Ascending aorta (tissue), 2 donors: Measurements from ENCODE around the gene JHY. TPM values are rescaled to one million over a fixed set of nuclear protein-coding genes. Genes with fewer than 3 reads are reported as not detected.
A peak's percentile ranks its signal among the peaks of the same experiment; 100 is the strongest.

Source experiments
- DNase-seq, 2 donors: peaks; one replicate each; pipeline ENCODE4 v3.0.0-alpha.2; 2019; ENCODE audit warnings: low spot score in 2 of 2
- H3K27ac ChIP-seq, 2 donors: fragments of 200-600 bp; sonication (generic); one replicate each; pipeline ENCODE4 v1.5.1; 2016 to 2017; ENCODE audit warnings: mild to moderate bottlenecking in 1 of 2
- H3K27me3 ChIP-seq: fragments of 200-600 bp; sonication (generic); one replicate; pipeline ENCODE4 v1.5.1; 2017
- H3K36me3 ChIP-seq, 2 donors: fragments of 200-600 bp; sonication (generic); one replicate each; pipeline ENCODE4 v1.5.1; 2016
- H3K4me1 ChIP-seq, 2 donors: fragments of 200-600 bp; sonication (generic); one replicate each; pipeline ENCODE4 v1.5.1; 2016 to 2017; ENCODE audit warnings: mild to moderate bottlenecking in 1 of 2
- H3K4me3 ChIP-seq, 2 donors: fragments of 200-600 bp; sonication (generic); one replicate each; pipeline ENCODE4 v1.5.1; 2016 to 2017; ENCODE audit warnings: mild to moderate bottlenecking in 1 of 2
- H3K9me3 ChIP-seq, 2 donors: fragments of 200-600 bp; sonication (generic); one replicate each; pipeline ENCODE4 v1.5.1; 2016
- CTCF ChIP-seq, 3 experiments: fragments of 200-600 bp in 2 of 3; fragments of 450-650 bp in 1 of 3; sonication (generic) in 2 of 3; IDR thresholded peaks; one replicate each; pipeline ENCODE4 v1.5.1; 2016 to 2019; ENCODE audit warnings: antibody characterized with exemption in 3 of 3, mild to moderate bottlenecking in 1 of 3, moderate library complexity in 1 of 3
- intact Hi-C: fragments of 100-400 bp; cut with DNase I; formaldehyde crosslinking; loops from one replicate; pipeline ENCODE4 v1.15.1; 2023
- total RNA-seq: library from RNA; depleted of rRNA; stranded (reverse); fragments of >200 nt; gene quantifications from one replicate; pipeline ENCODE4 v1.1.0, GENCODE V29; 2016

The JHY gene
- total RNA-seq, 1 donor from 2014 or later: 1.3 TPM

- H3K27me3 ChIP-seq: peaks cover 42% of the 10 kb centered on the region
- no peak for TF ChIP-seq CTCF (IDR thresholded peaks at IDR 0.05)
These were observed 95.1 kb downstream of the JHY start for GRCh38 chr11:122977470-122978298.

GRCh38 chr11:122978299-122978620, 95.7 kb downstream of the JHY start:
- intact Hi-C loops: no loop called here
- no peak for TF ChIP-seq CTCF (IDR thresholded peaks at IDR 0.05)
- Histone ChIP-seq H3K4me1 (peaks cover 0 to 2% of the 10 kb centered on the region in 2 donors), H3K4me3 (no peak overlapping the region), H3K27me3 (peaks cover 42% of the 10 kb centered on the region), H3K36me3 (no peaks in the 10 kb centered on the region), H3K27ac (no peak overlapping the region), H3K9me3 (no peaks in the 10 kb centered on the region)
- no peak for DNase-seq

More at GRCh38 chr11:122977470-122978298, 95.1 kb downstream of the JHY start:
- no peak for DNase-seq
- intact Hi-C loops: no loop called here
- peak overlapping the region; percentile 26 to 30 for H3K4me3 ChIP-seq
- H3K27ac ChIP-seq: no peak overlapping the region
- no peaks in the 10 kb centered on the region for H3K9me3 ChIP-seq
- no peaks in the 10 kb centered on the region for H3K36me3 ChIP-seq
- H3K4me1 ChIP-seq: peaks cover 0 to 2% of the 10 kb centered on the region in 2 donors

GRCh38 chr11:122979103-122979814, 96.7 kb downstream of the JHY start:
- no peak for DNase-seq
- no peak overlapping the region for H3K4me3 ChIP-seq
- intact Hi-C loops: no loop called here
- no peaks in the 10 kb centered on the region for H3K36me3 ChIP-seq
- no peaks in the 10 kb centered on the region for H3K9me3 ChIP-seq
- no peak overlapping the region for H3K27ac ChIP-seq
- no peak for TF ChIP-seq CTCF (IDR thresholded peaks at IDR 0.05)
- H3K4me1 ChIP-seq: peaks cover 2 to 8% of the 10 kb centered on the region in 2 donors
- peaks cover 42% of the 10 kb centered on the region for H3K27me3 ChIP-seq

GRCh38 chr11:122979815-122980595, 97.4 kb downstream of the JHY start:
- no peak overlapping the region for H3K27ac ChIP-seq
- peaks cover 7 to 10% of the 10 kb centered on the region in 2 donors for H3K4me1 ChIP-seq
- no peak for TF ChIP-seq CTCF (IDR thresholded peaks at IDR 0.05)
- H3K27me3 ChIP-seq: peaks cover 42% of the 10 kb centered on the region
- H3K4me3 ChIP-seq: no peak overlapping the region
- intact Hi-C loops: no loop called here
- no peaks in the 10 kb centered on the region for H3K36me3 ChIP-seq
- no peak for DNase-seq
- H3K9me3 ChIP-seq: no peaks in the 10 kb centered on the region

GRCh38 chr11:122981388-122982264, 99.1 kb downstream of the JHY start, which contains the start of gene BSX:
Gene BSX, minus strand, starts transcription at chr11:122981834. Its CDS starts 163 bp downstream, at chr11:122981671.
- H3K36me3 ChIP-seq: no peaks in the 10 kb centered on the region

More at GRCh38 chr11:122981388-122982264, 99.1 kb downstream of the JHY start, which contains the start of gene BSX:
- Histone ChIP-seq H3K27me3 (peaks cover 38% of the 10 kb centered on the region), H3K27ac (no peak within 1 kb of the TSS), H3K4me3 (no peak within 1 kb of the TSS), H3K4me1 (peaks cover 7 to 10% of the 10 kb centered on the region in 2 donors), H3K9me3 (no peaks in the 10 kb centered on the region)
- no peak for TF ChIP-seq CTCF (IDR thresholded peaks at IDR 0.05)
- intact Hi-C loops: no loop called here
- peak in 1 of 2 donors; percentile 61 for DNase-seq
